Neural cell (in vitro differentiated cells): ENCODE results near the gene TMEM236. TPM values are rescaled to one million over a fixed set of nuclear protein-coding genes. Genes with fewer than 3 reads are reported as not detected.

Experiments used
- H2AFZ ChIP-seq: fragments of 200-600, 300-800 bp; sonication (generic), shearing (Covaris generic); 2 replicates; pipeline ENCODE4 v1.6.0; 2014; ENCODE audit warnings: low read depth, mild to moderate bottlenecking, antibody characterized with exemption, low read length, moderate library complexity
- H3F3A ChIP-seq: fragments of 200-600 bp; shearing (Covaris generic); 2 replicates; pipeline ENCODE4 v1.6.1; 2016; ENCODE audit warnings: mild to moderate bottlenecking, moderate library complexity, mixed read lengths, antibody characterized with exemption, low read length; ENCODE audit not compliant: insufficient read depth, poor library complexity, severe bottlenecking
- H3K27ac ChIP-seq: fragments of 200-600, 300-800 bp; sonication (generic), shearing (Covaris generic); 2 replicates; pipeline ENCODE4 v1.5.1; 2014; ENCODE audit warnings: mild to moderate bottlenecking, low read length, moderate library complexity
- H3K27me3 ChIP-seq: fragments of 300-800, 200-600 bp; sonication (generic), shearing (Covaris generic); 2 replicates; pipeline ENCODE4 v1.6.0; 2014; ENCODE audit warnings: mild to moderate bottlenecking, low read depth, low read length, moderate library complexity; ENCODE audit not compliant: insufficient read depth
- H3K36me3 ChIP-seq: fragments of 300-800, 200-600 bp; sonication (generic), shearing (Covaris generic); 2 replicates; pipeline ENCODE4 v1.5.1; 2014; ENCODE audit warnings: mild to moderate bottlenecking, antibody characterized with exemption, low read length, moderate library complexity; ENCODE audit not compliant: insufficient read depth
- H3K4me2 ChIP-seq: fragments of 300-800, 200-600 bp; sonication (generic), shearing (Covaris generic); 2 replicates; pipeline ENCODE4 v1.6.0; 2014; ENCODE audit warnings: mild to moderate bottlenecking, low read length
- H3K4me3 ChIP-seq: fragments of 300-800, 200-600 bp; sonication (generic), shearing (Covaris generic); 2 replicates; pipeline ENCODE4 v1.5.1; 2014; ENCODE audit warnings: mild to moderate bottlenecking, low read length, moderate library complexity
- H3K79me2 ChIP-seq: fragments of 200-600 bp; shearing (Covaris generic); replicated peaks from 2 replicates; pipeline ENCODE4 v1.6.0; 2014; ENCODE audit warnings: mild to moderate bottlenecking, low read length, moderate library complexity; ENCODE audit not compliant: insufficient read depth
- H3K9ac ChIP-seq: fragments of 300-800, 200-600 bp; sonication (generic), shearing (Covaris generic); 2 replicates; pipeline ENCODE4 v1.6.1; 2016; ENCODE audit warnings: mild to moderate bottlenecking, low read length, mixed read lengths
- H3K9me2 ChIP-seq: fragments of 200-600 bp; shearing (Covaris generic); 2 replicates; pipeline ENCODE4 v1.6.1; 2016; ENCODE audit warnings: mild to moderate bottlenecking, low read length, mixed read lengths; ENCODE audit not compliant: insufficient read depth
- H3K9me3 ChIP-seq: fragments of 200-600, 300-800 bp; sonication (generic), shearing (Covaris generic); 2 replicates; pipeline ENCODE4 v1.6.1; 2016; ENCODE audit warnings: mild to moderate bottlenecking, mixed run types, low read length, moderate library complexity, mixed read lengths
- H4K20me1 ChIP-seq: fragments of 200-600 bp; shearing (Covaris generic); 2 replicates; pipeline ENCODE4 v1.6.1; 2016; ENCODE audit warnings: mild to moderate bottlenecking, mixed run types; ENCODE audit not compliant: insufficient read depth
- CTCF ChIP-seq: fragments of 450-650 bp; IDR thresholded peaks from 2 replicates; pipeline ENCODE4 v1.5.1; 2014; ENCODE audit warnings: antibody characterized with exemption, mild to moderate bottlenecking, moderate library complexity; ENCODE audit not compliant: poor library complexity, severe bottlenecking
- EP300 ChIP-seq: fragments of 450-650 bp; conservative IDR thresholded peaks from 2 replicates; pipeline ENCODE4 v1.6.1; 2014; ENCODE audit warnings: antibody characterized with exemption, mild to moderate bottlenecking, moderate library complexity; ENCODE audit not compliant: poor library complexity, severe bottlenecking
- EZH2 ChIP-seq: fragments of 200-600, 300-800 bp; shearing (Covaris generic), sonication (generic); IDR thresholded peaks from 2 replicates; pipeline ENCODE4 v1.6.1; 2014; ENCODE audit warnings: antibody characterized with exemption, low read length, borderline replicate concordance, mild to moderate bottlenecking; ENCODE audit not compliant: insufficient read depth, poor library complexity, severe bottlenecking
- MXI1 ChIP-seq: fragments of 450-650 bp; conservative IDR thresholded peaks from 2 replicates; pipeline ENCODE4 v1.6.1; 2014; ENCODE audit warnings: antibody characterized with exemption, mild to moderate bottlenecking; ENCODE audit not compliant: poor library complexity, severe bottlenecking
- POLR2AphosphoS5 ChIP-seq: IDR thresholded peaks from 2 replicates; pipeline ENCODE4 v1.6.1; 2012
- RAD21 ChIP-seq: fragments of 450-650 bp; conservative IDR thresholded peaks from 2 replicates; pipeline ENCODE4 v1.6.1; 2014; ENCODE audit warnings: antibody characterized with exemption, mild to moderate bottlenecking, moderate library complexity
- REST ChIP-seq: IDR thresholded peaks from 2 replicates; pipeline ENCODE4 v1.6.1; 2012; ENCODE audit warnings: borderline replicate concordance
- SMC3 ChIP-seq: fragments of 450-650 bp; conservative IDR thresholded peaks from 2 replicates; pipeline ENCODE4 v1.6.1; 2014; ENCODE audit warnings: antibody characterized with exemption, mild to moderate bottlenecking, moderate library complexity; ENCODE audit not compliant: poor library complexity
- TAF1 ChIP-seq: IDR thresholded peaks from 2 replicates; pipeline ENCODE4 v1.6.1; 2012; ENCODE audit warnings: low read depth
- polyA plus RNA-seq: library from polyadenylated mRNA; depleted of rRNA; stranded (reverse); fragments of >200 nt; gene quantifications from 2 replicates; pipeline ENCODE4 v1.2.3, GENCODE V29; 2014

Gene TMEM236
- polyA plus RNA-seq, 1 donor from 2014 or later, result 0.10 TPM

GRCh38 chr10:17730667-17731066 is 21.3 kb upstream of the TMEM236 start:
- H3K36me3 ChIP-seq, result no peaks in the 10 kb centered on the region

GRCh38 chr10:17731331-17732020 is 20.5 kb upstream of the TMEM236 start:
- no peaks in the 10 kb centered on the region for H3K27me3 ChIP-seq
- no peaks in the 10 kb centered on the region for H4K20me1 ChIP-seq
- H2AFZ ChIP-seq, result no peak overlapping the region
- no peaks in the 10 kb centered on the region for H3K9me3 ChIP-seq
- H3F3A ChIP-seq, result no peaks in the 10 kb centered on the region
- no peak overlapping the region for H3K4me3 ChIP-seq
- H3K79me2 ChIP-seq, result no peaks in the 10 kb centered on the region
- no peak overlapping the region for H3K9ac ChIP-seq
- H3K4me2 ChIP-seq, result no peak overlapping the region
- no peak overlapping the region for H3K27ac ChIP-seq
- no peaks in the 10 kb centered on the region for H3K9me2 ChIP-seq
- H3K36me3 ChIP-seq, result no peaks in the 10 kb centered on the region
- TF ChIP-seq CTCF (no peak), SMC3 (no peak), EZH2 (no peak), TAF1 (no peak), RAD21 (no peak), EP300 (no peak), POLR2AphosphoS5 (no peak), MXI1 (no peak)

More at GRCh38 chr10:17730667-17731066, 21.3 kb upstream of the TMEM236 start:
- Histone ChIP-seq H3K79me2 (no peaks in the 10 kb centered on the region), H3K9ac (no peak overlapping the region), H4K20me1 (no peaks in the 10 kb centered on the region), H3K27me3 (no peaks in the 10 kb centered on the region), H3K9me2 (no peaks in the 10 kb centered on the region), H3K9me3 (no peaks in the 10 kb centered on the region), H3K4me3 (no peak overlapping the region), H3K4me2 (no peak overlapping the region), H3F3A (no peaks in the 10 kb centered on the region), H3K27ac (no peak overlapping the region), H2AFZ (no peak overlapping the region)
- TF ChIP-seq MXI1 (no peak), REST (no peak), EZH2 (no peak), POLR2AphosphoS5 (no peak), TAF1 (no peak), EP300 (no peak), SMC3 (no peak), CTCF (no peak), RAD21 (no peak)
